OCI-LY7 (cell line): ENCODE measurements around the gene DET1. TPM values are rescaled to one million over a fixed set of nuclear protein-coding genes. Genes with fewer than 3 reads are reported as not detected.

Experiments
- BruUV-seq: library from RNA; stranded (reverse); fragments of 400-500 nt; replicated peaks from 2 replicates; lab custom pipeline; 2021; lab: Mats Ljungman, UMichigan
- CTCF ChIA-PET: fragments of 300-600 bp; sonication (Branson Sonifier 250); formaldehyde crosslinking; loops from one replicate; lab custom pipeline; 2022; ENCODE audit warnings: antibody characterized with exemption; ENCODE audit not compliant: unreplicated experiment; lab: Charles Lee
- POLR2A ChIA-PET: fragments of 300-600 bp; sonication (Branson Sonifier 250); formaldehyde crosslinking; loops from one replicate; lab custom pipeline; 2022; ENCODE audit warnings: antibody characterized with exemption; lab: Charles Lee
- DNase-seq: peaks from one replicate; pipeline ENCODE4 v3.0.0-alpha.2; 2015; ENCODE audit warnings: low spot score
- H2AFZ ChIP-seq: fragments of 200-600 bp; sonication (generic), shearing (Covaris generic); 2 replicates; pipeline ENCODE4 v1.6.1; 2014; ENCODE audit warnings: mild to moderate bottlenecking, antibody characterized with exemption, low read length, moderate library complexity
- H3K27ac ChIP-seq: fragments of 200-600 bp; sonication (generic); 2 replicates; pipeline ENCODE4 v1.5.1; 2014; ENCODE audit warnings: mixed run types, low read depth, mild to moderate bottlenecking, moderate library complexity, low read length, inconsistent platforms; ENCODE audit not compliant: poor library complexity, severe bottlenecking
- H3K36me3 ChIP-seq: fragments of 200-600 bp; sonication (generic); 2 replicates; pipeline ENCODE4 v1.6.1; 2014; ENCODE audit warnings: mild to moderate bottlenecking, antibody characterized with exemption, low read length, moderate library complexity, mixed read lengths; ENCODE audit not compliant: insufficient read depth
- H3K4me1 ChIP-seq: fragments of 200-600 bp; sonication (generic); 2 replicates; pipeline ENCODE4 v1.5.1; 2014; ENCODE audit warnings: mild to moderate bottlenecking, low read length; ENCODE audit not compliant: insufficient read depth, poor library complexity, severe bottlenecking
- H3K4me2 ChIP-seq: fragments of 200-600 bp; sonication (generic); 2 replicates; pipeline ENCODE4 v1.6.1; 2014; ENCODE audit warnings: mild to moderate bottlenecking, low read length
- H3K4me3 ChIP-seq: fragments of 200-600 bp; sonication (generic); 2 replicates; pipeline ENCODE4 v1.5.1; 2014; ENCODE audit warnings: mild to moderate bottlenecking, low read depth, low read length; ENCODE audit not compliant: poor library complexity, severe bottlenecking
- H3K79me2 ChIP-seq: fragments of 200-600 bp; sonication (generic); 2 replicates; pipeline ENCODE4 v1.6.1; 2016; ENCODE audit warnings: low read depth, mild to moderate bottlenecking, low read length, moderate library complexity, mixed read lengths; ENCODE audit not compliant: insufficient read depth
- H3K9me2 ChIP-seq: fragments of 200-600 bp; sonication (generic); 2 replicates; pipeline ENCODE4 v1.6.1; 2016; ENCODE audit warnings: mild to moderate bottlenecking, low read length, mixed read lengths; ENCODE audit not compliant: insufficient read depth
- H3K9me3 ChIP-seq: fragments of 200-600 bp; sonication (generic); 2 replicates; pipeline ENCODE4 v1.6.1; 2014; ENCODE audit warnings: mild to moderate bottlenecking, mixed run types, low read length, mixed read lengths
- H4K20me1 ChIP-seq: fragments of 200-600 bp; sonication (generic); 2 replicates; pipeline ENCODE4 v1.6.1; 2014; ENCODE audit warnings: mild to moderate bottlenecking, antibody characterized with exemption, low read length, moderate library complexity, mixed read lengths; ENCODE audit not compliant: insufficient read depth
- EZH2phosphoT487 ChIP-seq: fragments of 200-600 bp; sonication (generic); IDR thresholded peaks from 2 replicates; pipeline ENCODE4 v1.6.1; 2018; ENCODE audit warnings: low read depth, borderline replicate concordance, mild to moderate bottlenecking, mixed run types, antibody characterized with exemption, low read length, moderate library complexity, mixed read lengths
- intact Hi-C: fragments of 100-400 bp; cut with micrococcal nuclease; formaldehyde crosslinking; loops from one replicate; pipeline ENCODE4 v1.10.0; 2022; ENCODE audit not compliant: unreplicated experiment
- total RNA-seq, 2 experiments: library from RNA; depleted of rRNA in 1 of 2; stranded (reverse); fragments of >200 nt in 1 of 2; shearing (Covaris generic) in 1 of 2; gene quantifications; 2 replicates each; pipeline ENCODE4 v1.2.3, GENCODE V29; 2014 to 2022
- TF ChIP-seq, protein P1 (sequence below): fragments of 200-600 bp; sonication (generic); conservative IDR thresholded peaks from 2 replicates; pipeline ENCODE4 v1.5.1; 2014; ENCODE audit warnings: mild to moderate bottlenecking, antibody characterized with exemption, low read length, moderate library complexity, mixed read lengths

The DET1 gene
- total RNA-seq, 2 experiments from 2014 or later, result 9.7 to 9.8 TPM

DNA sequence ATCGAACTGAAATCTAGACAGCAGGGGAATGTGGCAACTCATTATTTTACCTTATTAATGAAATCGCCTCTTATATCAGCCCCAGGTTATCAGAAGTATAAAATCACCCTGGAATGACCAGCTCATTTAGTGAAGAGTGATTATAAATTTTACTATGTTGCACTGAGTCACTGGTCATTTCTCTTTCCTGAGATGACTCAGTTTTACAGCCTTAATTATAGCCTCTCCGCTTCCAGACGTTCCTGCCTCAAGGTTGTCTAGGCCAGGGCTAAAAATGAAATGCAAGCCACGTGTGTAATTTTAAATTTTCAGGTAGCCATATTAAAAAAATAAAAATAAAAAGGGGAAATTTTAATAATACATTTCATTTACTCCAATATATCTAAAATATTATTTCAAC is 33.3 kb downstream of the DET1 start:
- Histone ChIP-seq H3K9me3 (no peaks in the 10 kb centered on the region), H3K79me2 (no peaks in the 10 kb centered on the region), H3K27ac (no peak overlapping the region), H3K36me3 (peaks cover 11% of the 10 kb centered on the region; the same call in 1 of the 2 replicates), H3K4me1 (no peaks in the 10 kb centered on the region), H3K9me2 (no peaks in the 10 kb centered on the region), H3K4me3 (no peak overlapping the region), H2AFZ (no peak overlapping the region), H4K20me1 (no peaks in the 10 kb centered on the region), H3K4me2 (no peak overlapping the region)
- ChIA-PET POLR2A (no interaction called here), CTCF (no interaction called here)
- no peak for DNase-seq
- intact Hi-C loops, result no loop called here
- TF ChIP-seq EZH2phosphoT487, result no peak
- TF ChIP-seq, protein P1, sequence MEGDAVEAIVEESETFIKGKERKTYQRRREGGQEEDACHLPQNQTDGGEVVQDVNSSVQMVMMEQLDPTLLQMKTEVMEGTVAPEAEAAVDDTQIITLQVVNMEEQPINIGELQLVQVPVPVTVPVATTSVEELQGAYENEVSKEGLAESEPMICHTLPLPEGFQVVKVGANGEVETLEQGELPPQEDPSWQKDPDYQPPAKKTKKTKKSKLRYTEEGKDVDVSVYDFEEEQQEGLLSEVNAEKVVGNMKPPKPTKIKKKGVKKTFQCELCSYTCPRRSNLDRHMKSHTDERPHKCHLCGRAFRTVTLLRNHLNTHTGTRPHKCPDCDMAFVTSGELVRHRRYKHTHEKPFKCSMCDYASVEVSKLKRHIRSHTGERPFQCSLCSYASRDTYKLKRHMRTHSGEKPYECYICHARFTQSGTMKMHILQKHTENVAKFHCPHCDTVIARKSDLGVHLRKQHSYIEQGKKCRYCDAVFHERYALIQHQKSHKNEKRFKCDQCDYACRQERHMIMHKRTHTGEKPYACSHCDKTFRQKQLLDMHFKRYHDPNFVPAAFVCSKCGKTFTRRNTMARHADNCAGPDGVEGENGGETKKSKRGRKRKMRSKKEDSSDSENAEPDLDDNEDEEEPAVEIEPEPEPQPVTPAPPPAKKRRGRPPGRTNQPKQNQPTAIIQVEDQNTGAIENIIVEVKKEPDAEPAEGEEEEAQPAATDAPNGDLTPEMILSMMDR, result no peak
- no TSS peak for BruUV-seq

- BruUV-seq, result no TSS peak
Measured at GRCh38 chr15:88512601-88513000, 33.9 kb downstream of the DET1 start.

GRCh38 chr15:88512078-88512477 is 34.4 kb downstream of the DET1 start:
- TF ChIP-seq, protein P1, result no peak
- TF ChIP-seq EZH2phosphoT487, result no peak
- intact Hi-C loops, result no loop called here
- Histone ChIP-seq H3K4me1 (no peaks in the 10 kb centered on the region), H4K20me1 (no peaks in the 10 kb centered on the region), H3K4me3 (no peak overlapping the region), H3K79me2 (no peaks in the 10 kb centered on the region), H3K27ac (no peak overlapping the region), H2AFZ (no peak overlapping the region), H3K9me3 (no peaks in the 10 kb centered on the region), H3K4me2 (no peak overlapping the region), H3K9me2 (no peaks in the 10 kb centered on the region), H3K36me3 (peaks cover 11% of the 10 kb centered on the region; the same call in 1 of the 2 replicates)
- CTCF ChIA-PET, result no interaction called here
- POLR2A ChIA-PET, result no interaction called here
- BruUV-seq, result no TSS peak
- DNase-seq, result no peak

More at GRCh38 chr15:88512601-88513000, 33.9 kb downstream of the DET1 start:
- ChIA-PET POLR2A (no interaction called here), CTCF (no interaction called here)
- TF ChIP-seq EZH2phosphoT487, result no peak
- TF ChIP-seq, protein P1, result no peak
- DNase-seq, result no peak
- Histone ChIP-seq H2AFZ (no peak overlapping the region), H3K4me3 (no peak overlapping the region), H3K79me2 (no peaks in the 10 kb centered on the region), H3K9me3 (no peaks in the 10 kb centered on the region), H3K9me2 (no peaks in the 10 kb centered on the region), H4K20me1 (no peaks in the 10 kb centered on the region), H3K4me1 (no peaks in the 10 kb centered on the region), H3K36me3 (peaks cover 11% of the 10 kb centered on the region; the same call in 1 of the 2 replicates), H3K27ac (no peak overlapping the region), H3K4me2 (no peak overlapping the region)
- intact Hi-C loops, result no loop called here
